Epithelial cell of proximal tubule (primary cell): ENCODE data around the gene IGSF9B. TPM values are rescaled to one million over a fixed set of nuclear protein-coding genes. Genes with fewer than 3 reads are reported as not detected.
A peak's percentile ranks its signal among the peaks of the same experiment; 100 is the strongest.

Experiments used
- DNase-seq: peaks from one replicate; pipeline ENCODE4 v3.0.0-alpha.2; 2011; ENCODE audit warnings: low read depth
- H3K4me3 ChIP-seq: 2 replicates; pipeline ENCODE4 v1.5.1; 2011; ENCODE audit warnings: low read depth, mild to moderate bottlenecking, low read length
- CTCF ChIP-seq: conservative IDR thresholded peaks from 2 replicates; pipeline ENCODE4 v1.5.1; 2012; ENCODE audit warnings: low read depth, mild to moderate bottlenecking, low read length
- total RNA-seq: library from RNA; depleted of rRNA; stranded (reverse); fragments of >200 nt; gene quantifications from 2 replicates; pipeline ENCODE4 v1.2.3, GENCODE V29; 2015

IGSF9B gene
- total RNA-seq, 1 donor from 2014 or later: 1.0 TPM

- no peak overlapping the region for H3K4me3 ChIP-seq
- TF ChIP-seq CTCF: no peak
- no peak for DNase-seq
Measured at GRCh38 chr11:133966921-133967598, 10.3 kb upstream of the IGSF9B start.

DNA sequence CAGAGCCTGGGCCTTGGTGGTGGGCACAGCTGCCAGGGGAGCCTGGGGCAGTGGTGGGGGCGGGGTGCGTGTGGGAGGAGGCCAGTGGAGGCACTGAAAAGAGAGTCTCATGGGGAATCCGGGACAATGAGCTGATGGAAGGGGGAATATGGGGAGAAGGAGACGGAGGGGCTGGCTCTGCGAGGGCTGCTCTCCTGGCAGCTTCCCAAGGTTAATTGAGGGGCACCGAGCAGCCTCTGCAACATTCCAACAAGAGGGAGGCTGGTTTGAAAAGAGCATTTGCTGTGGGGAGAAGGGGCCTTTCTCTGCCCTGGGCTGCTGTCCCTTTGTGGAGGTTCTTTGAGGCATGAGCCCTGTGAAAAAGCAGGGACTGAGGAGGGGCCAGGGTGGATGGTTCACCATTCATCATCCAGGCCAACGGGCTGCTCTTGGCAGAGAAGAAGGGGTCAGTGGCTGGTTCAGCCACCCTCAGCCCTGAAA, 9.4 kb upstream of the IGSF9B start:
- no peak overlapping the region for H3K4me3 ChIP-seq
- no peak for TF ChIP-seq CTCF
- DNase-seq: no peak

GRCh38 chr11:133965031-133965601, 8.3 kb upstream of the IGSF9B start:
- no peak overlapping the region for H3K4me3 ChIP-seq
- DNase-seq: no peak
- no peak for TF ChIP-seq CTCF

GRCh38 chr11:133964356-133964755, 7.6 kb upstream of the IGSF9B start:
- no peak overlapping the region for H3K4me3 ChIP-seq
- TF ChIP-seq CTCF: no peak
- no peak for DNase-seq

GRCh38 chr11:133961890-133962289, 5.1 kb upstream of the IGSF9B start:
- H3K4me3 ChIP-seq: no peak overlapping the region
- DNase-seq: no peak
- no peak for TF ChIP-seq CTCF

GRCh38 chr11:133957900-133958299, 1.1 kb upstream of the IGSF9B start:
- H3K4me3 ChIP-seq: no peak overlapping the region
- TF ChIP-seq CTCF: no peak
- DNase-seq: no peak

GRCh38 chr11:133955945-133956421, 785 bp downstream of the IGSF9B start:
- TF ChIP-seq CTCF: no peak
- DNase-seq: no peak
- peak overlapping the region; percentile 16 for H3K4me3 ChIP-seq
